OCI-LY1 (cell line): Measurements from ENCODE around the gene C11orf42.

ENCODE experiments used
- H2AFZ ChIP-seq: fragments of 200-600 bp; sonication (generic), shearing (Covaris generic); 2 replicates; pipeline ENCODE4 v1.6.0; 2014; ENCODE audit warnings: antibody characterized with exemption, mild to moderate bottlenecking, low read length
- H3F3A ChIP-seq: fragments of 200-600 bp; sonication (generic), shearing (Covaris generic); 2 replicates; pipeline ENCODE4 v1.6.0; 2014; ENCODE audit warnings: mild to moderate bottlenecking, antibody characterized with exemption, low read length, moderate library complexity; ENCODE audit not compliant: insufficient read depth
- H3K27ac ChIP-seq: fragments of 200-600 bp; sonication (generic); 2 replicates; pipeline ENCODE4 v1.5.1; 2014; ENCODE audit warnings: low read length, mixed run types, mild to moderate bottlenecking, low read depth; ENCODE audit not compliant: poor library complexity, severe bottlenecking
- H3K27me3 ChIP-seq: fragments of 200-600 bp; sonication (generic); 2 replicates; pipeline ENCODE4 v1.6.0; 2014; ENCODE audit warnings: antibody characterized with exemption, mild to moderate bottlenecking, low read length, moderate library complexity; ENCODE audit not compliant: insufficient read depth
- H3K36me3 ChIP-seq: fragments of 200-600 bp; sonication (generic); 2 replicates; pipeline ENCODE4 v1.6.1; 2014; ENCODE audit warnings: mild to moderate bottlenecking, antibody characterized with exemption, low read length, moderate library complexity, mixed read lengths; ENCODE audit not compliant: insufficient read depth
- H3K4me1 ChIP-seq: fragments of 200-600 bp; sonication (generic); 2 replicates; pipeline ENCODE4 v1.5.1; 2014; ENCODE audit warnings: mild to moderate bottlenecking, low read length, moderate library complexity; ENCODE audit not compliant: insufficient read depth, severe bottlenecking
- H3K4me2 ChIP-seq: fragments of 200-600 bp; sonication (generic), shearing (Covaris generic); 2 replicates; pipeline ENCODE4 v1.6.1; 2014; ENCODE audit warnings: low read length
- H3K4me3 ChIP-seq: fragments of 200-600 bp; sonication (generic); 2 replicates; pipeline ENCODE4 v1.5.1; 2014; ENCODE audit warnings: low read length, low read depth, mild to moderate bottlenecking, mixed read lengths; ENCODE audit not compliant: poor library complexity, severe bottlenecking
- H3K79me2 ChIP-seq: fragments of 200-600 bp; shearing (Covaris generic); 2 replicates; pipeline ENCODE4 v1.6.1; 2016; ENCODE audit warnings: mixed run types, low read length, mixed read lengths; ENCODE audit not compliant: insufficient read depth
- H3K9ac ChIP-seq: fragments of 200-600 bp; sonication (generic), shearing (Covaris generic); 2 replicates; pipeline ENCODE4 v1.6.1; 2014; ENCODE audit warnings: mild to moderate bottlenecking, low read length, mixed read lengths
- H3K9me2 ChIP-seq: fragments of 200-600 bp; sonication (generic), shearing (Covaris generic); 2 replicates; pipeline ENCODE4 v1.6.1; 2014; ENCODE audit warnings: low read depth, mild to moderate bottlenecking, low read length, mixed read lengths
- H3K9me3 ChIP-seq: fragments of 200-600 bp; shearing (Covaris generic); 2 replicates; pipeline ENCODE4 v1.6.1; 2014; ENCODE audit warnings: low read length, mixed read lengths
- H4K20me1 ChIP-seq: fragments of 200-600 bp; sonication (generic), shearing (Covaris generic); 2 replicates; pipeline ENCODE4 v1.6.0; 2016; ENCODE audit warnings: mild to moderate bottlenecking, low read length; ENCODE audit not compliant: insufficient read depth
- EZH2 ChIP-seq: fragments of 200-600 bp; sonication (generic), shearing (Covaris generic); IDR thresholded peaks from 2 replicates; pipeline ENCODE4 v1.8.0; 2017; ENCODE audit warnings: borderline replicate concordance, mixed run types, mild to moderate bottlenecking, antibody characterized with exemption, low read length, moderate library complexity, mixed read lengths
- TF ChIP-seq, protein P1 (sequence below): fragments of 200-600 bp; sonication (generic), shearing (Covaris generic); IDR thresholded peaks from 2 replicates; pipeline ENCODE4 v1.5.1; 2017; ENCODE audit warnings: mild to moderate bottlenecking, antibody characterized with exemption, low read length, moderate library complexity, mixed read lengths

C11orf42 gene

DNA sequence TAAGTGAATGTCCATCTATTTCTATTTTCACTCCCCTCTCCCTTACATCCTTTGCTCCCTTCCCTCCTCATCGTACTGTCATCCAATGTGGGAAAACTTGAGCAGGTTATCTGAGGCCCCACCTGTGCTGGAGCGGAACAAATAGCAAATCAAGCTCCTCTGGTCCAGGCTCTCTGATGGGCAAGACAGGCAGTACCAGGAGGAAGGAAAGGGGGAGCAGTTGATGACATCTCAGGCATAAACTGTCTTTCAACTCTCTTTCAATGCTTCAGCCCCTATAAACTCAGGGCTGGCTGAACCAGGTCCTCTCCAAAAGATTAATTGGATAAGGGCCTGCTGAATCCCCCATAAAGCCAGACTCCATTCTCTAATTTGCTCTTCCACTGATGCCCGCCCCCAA is 52.8 kb downstream of the C11orf42 start:
- Histone ChIP-seq H3K4me1 (no peaks in the 10 kb centered on the region), H2AFZ (no peak overlapping the region), H3K9me2 (no peaks in the 10 kb centered on the region), H3K9me3 (no peaks in the 10 kb centered on the region), H3F3A (no peaks in the 10 kb centered on the region), H3K79me2 (no peaks in the 10 kb centered on the region), H4K20me1 (no peaks in the 10 kb centered on the region), H3K4me3 (no peak overlapping the region), H3K36me3 (no peaks in the 10 kb centered on the region), H3K4me2 (no peak overlapping the region), H3K27me3 (peaks cover 6% of the 10 kb centered on the region; the same call in 1 of the 2 replicates), H3K9ac (no peak overlapping the region), H3K27ac (no peak overlapping the region)
- TF ChIP-seq EZH2, result no peak
- TF ChIP-seq, protein P1, sequence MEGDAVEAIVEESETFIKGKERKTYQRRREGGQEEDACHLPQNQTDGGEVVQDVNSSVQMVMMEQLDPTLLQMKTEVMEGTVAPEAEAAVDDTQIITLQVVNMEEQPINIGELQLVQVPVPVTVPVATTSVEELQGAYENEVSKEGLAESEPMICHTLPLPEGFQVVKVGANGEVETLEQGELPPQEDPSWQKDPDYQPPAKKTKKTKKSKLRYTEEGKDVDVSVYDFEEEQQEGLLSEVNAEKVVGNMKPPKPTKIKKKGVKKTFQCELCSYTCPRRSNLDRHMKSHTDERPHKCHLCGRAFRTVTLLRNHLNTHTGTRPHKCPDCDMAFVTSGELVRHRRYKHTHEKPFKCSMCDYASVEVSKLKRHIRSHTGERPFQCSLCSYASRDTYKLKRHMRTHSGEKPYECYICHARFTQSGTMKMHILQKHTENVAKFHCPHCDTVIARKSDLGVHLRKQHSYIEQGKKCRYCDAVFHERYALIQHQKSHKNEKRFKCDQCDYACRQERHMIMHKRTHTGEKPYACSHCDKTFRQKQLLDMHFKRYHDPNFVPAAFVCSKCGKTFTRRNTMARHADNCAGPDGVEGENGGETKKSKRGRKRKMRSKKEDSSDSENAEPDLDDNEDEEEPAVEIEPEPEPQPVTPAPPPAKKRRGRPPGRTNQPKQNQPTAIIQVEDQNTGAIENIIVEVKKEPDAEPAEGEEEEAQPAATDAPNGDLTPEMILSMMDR, result no peak

DNA sequence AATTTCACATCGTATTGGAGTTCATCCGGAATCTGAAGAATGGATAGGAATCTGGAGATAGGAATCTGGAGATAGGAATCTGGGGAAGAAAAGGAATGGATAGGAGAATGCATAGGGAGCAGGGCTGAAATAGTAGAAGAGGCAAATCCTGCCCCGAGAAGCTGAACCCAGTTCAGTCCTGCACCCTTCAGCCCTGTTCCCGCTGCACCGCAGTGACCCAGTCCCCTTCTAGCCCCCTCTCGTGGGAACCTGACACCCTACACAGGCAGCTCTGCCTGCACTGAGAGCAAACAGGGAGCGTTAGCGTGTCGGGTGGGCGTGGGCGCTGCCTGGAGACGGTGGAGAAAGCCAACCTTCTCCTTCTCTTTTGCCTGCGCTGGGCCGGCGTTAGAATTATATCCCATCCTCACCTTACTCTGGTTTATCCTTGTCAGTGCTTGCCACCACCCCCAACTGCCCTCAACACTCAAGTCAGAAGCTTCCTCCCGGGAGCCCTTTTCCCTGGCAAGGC is 53.3 kb downstream of the C11orf42 start:
- no peak overlapping the region for H3K4me3 ChIP-seq
- H3K27me3 ChIP-seq, result peaks cover 6% of the 10 kb centered on the region; the same call in 1 of the 2 replicates
- no peaks in the 10 kb centered on the region for H4K20me1 ChIP-seq
- H3F3A ChIP-seq, result no peaks in the 10 kb centered on the region
- H3K9me3 ChIP-seq, result no peaks in the 10 kb centered on the region
- H3K4me2 ChIP-seq, result no peak overlapping the region
- TF ChIP-seq, protein P1, result no peak
- TF ChIP-seq EZH2, result no peak
- no peaks in the 10 kb centered on the region for H3K36me3 ChIP-seq
- no peak overlapping the region for H3K27ac ChIP-seq
- no peak overlapping the region for H3K9ac ChIP-seq
- H3K9me2 ChIP-seq, result no peaks in the 10 kb centered on the region
- H3K4me1 ChIP-seq, result no peaks in the 10 kb centered on the region
- H2AFZ ChIP-seq, result no peak overlapping the region
- no peaks in the 10 kb centered on the region for H3K79me2 ChIP-seq

DNA sequence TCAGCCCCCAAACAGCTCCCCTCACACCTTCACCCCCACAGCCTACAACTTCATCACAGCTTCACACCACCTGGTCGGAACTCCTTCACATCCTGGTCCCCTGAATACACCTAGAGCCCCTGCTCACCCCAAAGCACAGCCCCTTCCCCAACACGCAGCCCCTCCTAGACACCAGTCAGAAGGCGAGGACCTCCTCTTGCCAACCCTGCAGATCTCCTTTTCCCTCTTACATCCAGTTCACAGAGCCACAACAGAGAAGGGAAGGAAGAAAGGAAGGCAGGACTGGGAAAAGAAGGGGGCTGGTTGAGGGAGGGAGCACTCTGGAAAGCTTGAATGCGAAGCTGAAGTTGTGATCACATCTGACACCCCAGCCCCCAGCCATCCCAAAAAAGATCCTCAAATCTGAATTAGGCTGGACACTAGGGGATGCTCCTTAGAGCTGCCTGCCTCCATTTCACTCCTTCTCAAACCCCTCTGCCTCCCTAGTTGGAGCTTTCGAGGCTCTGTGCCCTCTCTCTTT is 54.9 kb downstream of the C11orf42 start:
- TF ChIP-seq, protein P1, result no peak
- no peak for TF ChIP-seq EZH2
- Histone ChIP-seq H3K36me3 (no peaks in the 10 kb centered on the region), H3K4me3 (no peak overlapping the region), H3F3A (no peaks in the 10 kb centered on the region), H3K4me1 (no peaks in the 10 kb centered on the region), H4K20me1 (no peaks in the 10 kb centered on the region), H3K9ac (no peak overlapping the region), H3K9me3 (no peaks in the 10 kb centered on the region), H2AFZ (no peak overlapping the region), H3K9me2 (no peaks in the 10 kb centered on the region), H3K27me3 (peaks cover 6% of the 10 kb centered on the region; the same call in 1 of the 2 replicates), H3K27ac (no peak overlapping the region), H3K79me2 (no peaks in the 10 kb centered on the region), H3K4me2 (no peak overlapping the region)
